Mesenteric fat pad (tissue), 1 donor: ENCODE data around the gene ATP10A. TPM values are rescaled to one million over a fixed set of nuclear protein-coding genes. Genes with fewer than 3 reads are reported as not detected.
"Not testable (repeated sequence)": the region's sequence is repeated elsewhere in the genome, so short reads cannot be mapped to it uniquely, and the experiment has no call there.

Source experiments
- DNase-seq: peaks from one replicate; pipeline ENCODE4 v3.0.0-alpha.2; 2020; ENCODE audit warnings: low spot score
- total RNA-seq: library from RNA; stranded (reverse); fragmentation: NEBNext Ultra II Directional; extraction: Animal tissue kit (Norgen Biotek cat#: 25700); gene quantifications from one replicate; pipeline ENCODE4 v1.2.1, GENCODE V29; 2021
- donor health status: DM: yes; HTN: yes; CAD: no.

ATP10A gene
- total RNA-seq, 1 donor from 2014 or later = 27.2 TPM

- no peak for DNase-seq
These were observed 2.0 kb downstream of the ATP10A start for GRCh38 chr15:25860885-25861866.

- DNase-seq = no peak
These were observed 3.1 kb downstream of the ATP10A start for GRCh38 chr15:25859838-25860645.

- DNase-seq = no peak
These were observed 4.0 kb downstream of the ATP10A start for GRCh38 chr15:25858952-25859760.

GRCh38 chr15:25856059-25856458, 7.1 kb downstream of the ATP10A start:
- not testable (repeated sequence) for DNase-seq

GRCh38 chr15:25852661-25853524, 10.2 kb downstream of the ATP10A start:
- no peak for DNase-seq

GRCh38 chr15:25852027-25852426, 11.1 kb downstream of the ATP10A start:
- no peak for DNase-seq

DNA sequence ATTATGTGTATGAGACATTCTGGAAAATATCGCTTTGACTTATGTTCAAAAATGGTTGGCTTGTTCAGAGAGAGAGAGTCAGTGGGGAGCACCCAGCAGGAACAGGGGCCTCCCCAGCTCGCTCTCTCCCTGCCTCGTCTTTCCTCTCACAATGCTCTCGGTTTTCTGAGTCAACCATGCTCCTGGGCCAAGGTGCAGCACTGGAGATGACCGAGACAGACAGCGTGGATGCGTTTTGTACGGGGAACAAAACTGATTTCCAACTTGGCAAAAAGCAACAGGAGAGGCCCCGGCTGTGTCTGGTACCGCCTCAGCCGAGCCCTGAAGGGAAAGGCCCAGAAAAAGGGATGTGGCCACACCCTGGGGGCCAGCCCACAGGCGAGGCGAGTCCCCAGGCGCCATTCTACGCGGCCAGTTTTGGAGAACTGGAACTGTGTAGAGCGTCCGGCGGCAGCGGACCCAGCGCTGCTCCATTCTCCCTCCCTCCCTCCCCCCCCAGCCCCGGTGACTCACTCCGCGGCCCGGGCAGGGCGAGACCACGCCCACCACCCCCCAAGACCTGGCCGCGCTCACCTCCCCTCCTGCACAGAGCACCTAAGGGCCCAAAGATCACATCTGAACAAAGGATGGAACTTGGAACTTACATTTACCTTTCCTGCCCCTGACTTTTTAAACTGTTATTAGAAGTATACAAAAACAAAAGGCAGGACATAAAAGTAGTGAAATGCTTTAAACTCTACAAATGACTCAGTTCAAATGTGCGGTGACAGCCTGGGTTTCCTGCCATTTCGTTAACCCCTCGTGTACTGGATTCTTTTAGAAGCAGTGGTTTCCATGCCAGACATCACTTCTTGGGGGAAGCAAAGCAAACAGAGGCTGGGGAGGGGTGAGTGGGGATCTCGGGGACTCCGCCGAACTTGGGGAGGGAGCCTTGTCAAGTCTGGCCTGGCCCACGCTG, 12.7 kb downstream of the ATP10A start:
- DNase-seq = no peak

DNA sequence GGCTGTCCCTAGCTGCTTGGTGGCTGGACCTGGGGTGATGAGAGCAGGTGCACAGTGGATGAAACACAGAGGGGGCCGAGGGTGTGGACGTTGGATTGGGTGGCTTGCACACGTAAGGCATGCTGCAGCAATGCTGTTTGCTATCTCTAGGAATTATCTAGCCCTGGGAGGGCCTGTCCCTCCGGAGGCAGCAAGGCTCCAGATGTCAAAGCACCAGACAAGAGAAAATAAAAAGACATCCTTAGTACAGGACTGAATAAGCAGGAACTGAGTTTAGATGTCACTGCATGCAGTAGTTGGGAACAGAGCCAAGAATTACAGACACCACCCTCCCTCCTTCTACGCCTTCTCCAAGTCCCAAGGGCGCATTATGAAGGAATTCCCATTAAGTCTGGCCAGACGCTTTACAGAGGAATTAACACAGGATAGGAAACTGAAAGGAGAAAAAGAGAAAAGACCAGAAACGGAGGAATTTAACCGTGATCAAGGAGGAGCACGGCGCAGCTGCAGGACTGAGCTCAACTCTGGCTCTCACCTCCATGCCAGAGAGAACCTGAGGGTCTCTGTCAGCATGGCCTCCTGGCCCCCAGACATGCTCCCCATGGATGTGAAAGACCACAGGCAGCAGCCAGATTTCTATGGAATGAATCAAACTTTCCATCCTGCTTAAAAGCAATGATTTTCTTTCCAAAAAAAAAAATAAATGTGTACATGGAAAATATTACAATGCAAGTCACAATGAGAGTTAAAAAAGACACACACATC, 13.8 kb downstream of the ATP10A start:
- no peak for DNase-seq

GRCh38 chr15:25848784-25849156, 14.4 kb downstream of the ATP10A start:
- DNase-seq = no peak

- no peak for DNase-seq
These were observed 14.8 kb downstream of the ATP10A start for GRCh38 chr15:25848325-25848724.

- no peak for DNase-seq
These were observed 16.1 kb downstream of the ATP10A start for GRCh38 chr15:25847051-25847450.

- no peak for DNase-seq
These were observed 16.8 kb downstream of the ATP10A start for GRCh38 chr15:25846377-25846776.

DNA sequence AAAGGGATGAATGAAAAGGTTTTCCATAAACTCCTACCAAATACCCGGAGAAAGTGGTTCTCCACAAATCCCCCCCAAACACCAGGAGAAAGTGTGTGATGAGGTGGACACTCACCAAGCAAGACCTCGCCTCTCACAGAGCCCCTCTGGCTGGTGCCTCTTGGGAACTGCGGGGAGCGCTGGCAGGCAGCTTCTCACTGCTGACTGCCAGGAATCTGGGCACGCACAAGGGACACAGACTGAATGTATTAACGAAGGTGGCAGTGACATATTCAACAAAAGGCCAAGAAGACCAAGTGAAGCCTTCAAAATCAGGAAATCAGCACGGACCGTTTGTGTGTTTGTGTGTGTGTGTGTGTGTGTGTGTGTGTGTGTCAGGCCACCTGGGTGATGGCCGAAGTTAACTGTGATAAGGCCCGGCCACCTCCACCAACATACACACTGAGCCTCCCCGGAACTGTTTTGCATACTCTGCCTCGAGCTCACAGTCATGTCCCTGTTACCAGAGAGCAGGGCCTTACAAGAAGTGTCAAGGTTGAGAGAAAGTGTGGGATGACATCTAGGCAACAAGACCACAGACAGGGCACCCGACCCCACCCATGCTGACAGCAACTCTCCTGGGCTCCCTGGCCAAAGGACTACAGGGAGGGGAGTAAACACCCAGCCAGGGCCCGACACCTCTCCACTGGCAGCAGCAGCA, 18.0 kb downstream of the ATP10A start:
- DNase-seq = no peak

GRCh38 chr15:25844542-25844941, 18.6 kb downstream of the ATP10A start:
- no peak for DNase-seq

GRCh38 chr15:25844076-25844475, 19.1 kb downstream of the ATP10A start:
- no peak for DNase-seq

DNA sequence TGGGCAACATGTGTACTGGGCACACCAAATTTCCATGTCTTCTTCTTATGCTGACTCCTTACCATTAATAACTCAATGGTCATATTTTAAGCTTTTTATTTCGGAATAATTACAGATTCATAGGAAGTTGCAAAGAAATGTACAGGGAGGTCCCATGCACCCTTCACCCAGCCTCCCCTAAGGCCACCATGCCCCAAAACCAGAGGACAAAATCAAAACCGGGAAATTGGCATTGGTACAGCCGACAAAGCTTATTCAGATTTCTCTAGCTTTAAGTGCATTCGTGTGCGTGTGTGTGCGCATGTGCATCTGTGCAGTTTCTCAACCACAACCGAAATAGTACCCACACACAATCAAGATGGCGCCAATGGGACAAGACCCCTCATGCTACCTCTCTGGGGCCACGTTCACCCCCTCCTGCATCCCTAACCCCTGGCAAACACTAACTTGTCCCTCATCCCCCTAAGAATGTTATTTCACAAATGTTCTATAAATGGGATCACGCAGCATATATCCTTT, 23.4 kb downstream of the ATP10A start:
- DNase-seq = no peak

DNA sequence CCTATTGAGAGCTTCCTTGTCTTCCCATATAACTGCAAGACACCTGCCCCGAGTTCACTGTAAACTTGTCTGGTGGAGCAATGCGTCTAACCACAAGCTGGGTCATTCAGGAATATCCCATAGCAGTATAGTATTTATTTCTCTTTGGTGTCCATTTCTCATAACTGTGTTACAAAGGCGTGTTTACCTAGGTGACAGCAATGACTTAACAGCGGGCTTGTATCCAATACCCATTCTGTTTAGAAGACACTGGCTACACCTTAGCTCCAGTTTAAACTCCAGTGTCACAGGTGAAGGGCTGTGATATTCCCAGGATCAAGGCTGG, 24.3 kb downstream of the ATP10A start:
- no peak for DNase-seq
